ENCODE results near the gene PTPRK. TPM values are rescaled to one million over a fixed set of nuclear protein-coding genes. Genes with fewer than 3 reads are reported as not detected.
"Not testable (repeated sequence)": the region's sequence is repeated elsewhere in the genome, so short reads cannot be mapped to it uniquely, and the experiment has no call there.

Gene PTPRK
- total RNA-seq, 2 donors from 2014 or later, result 0.77 to 0.78 TPM

- Mint-ChIP-seq H3K4me3 (no peak overlapping the region), H3K27ac (peak overlapping the region; percentile 94), H3K27me3 (no peaks in the 10 kb centered on the region), H3K36me3 (ENCODE audit: low read depth) (no peaks in the 10 kb centered on the region), H3K4me1 (peaks cover 32% of the 10 kb centered on the region)
- DNase-seq (no peak), ATAC-seq (no peak)
- no peaks in the 10 kb centered on the region for H3K9me3 ChIP-seq (ENCODE audit: control insufficient read depth, low read length, poor library complexity, severe bottlenecking)
Observed at GRCh38 chr6:127933137-127933536, 587.3 kb downstream of the PTPRK start.

GRCh38 chr6:127932708-127933107 lies 587.7 kb downstream of the PTPRK start:
- ATAC-seq (no peak), DNase-seq (no peak)
- no peaks in the 10 kb centered on the region for H3K36me3 Mint-ChIP-seq (ENCODE audit: low read depth)
- H3K27me3 Mint-ChIP-seq, result no peaks in the 10 kb centered on the region
- H3K9me3 ChIP-seq (ENCODE audit: control insufficient read depth, low read length, poor library complexity, severe bottlenecking), result no peaks in the 10 kb centered on the region
- no peak overlapping the region for H3K27ac Mint-ChIP-seq
- peaks cover 30% of the 10 kb centered on the region for H3K4me1 Mint-ChIP-seq
- peak overlapping the region; percentile 8 for H3K4me3 Mint-ChIP-seq

GRCh38 chr6:127926441-127926840 lies 594.0 kb downstream of the PTPRK start:
- ATAC-seq; DNase-seq; H3K4me3 Mint-ChIP-seq; H3K27ac Mint-ChIP-seq; H3K9me3 ChIP-seq (ENCODE audit: control insufficient read depth, low read length, poor library complexity, severe bottlenecking); H3K27me3 Mint-ChIP-seq; H3K36me3 Mint-ChIP-seq (ENCODE audit: low read depth): not testable (repeated sequence)
- peaks cover 29% of the 10 kb centered on the region for H3K4me1 Mint-ChIP-seq

GRCh38 chr6:127924440-127924839 lies 596.0 kb downstream of the PTPRK start:
- ATAC-seq, result no peak
- H3K4me3 Mint-ChIP-seq, result no peak overlapping the region

GRCh38 chr6:127924031-127924430 lies 596.4 kb downstream of the PTPRK start:
- Mint-ChIP-seq H3K27me3 (no peaks in the 10 kb centered on the region), H3K4me3 (no peak overlapping the region), H3K27ac (no peak overlapping the region), H3K4me1 (peaks cover 39% of the 10 kb centered on the region), H3K36me3 (ENCODE audit: low read depth) (no peaks in the 10 kb centered on the region)
- DNase-seq (no peak), ATAC-seq (no peak)
- H3K9me3 ChIP-seq (ENCODE audit: control insufficient read depth, low read length, poor library complexity, severe bottlenecking), result no peaks in the 10 kb centered on the region

More at GRCh38 chr6:127924440-127924839, 596.0 kb downstream of the PTPRK start:
- no peak for DNase-seq
- H3K36me3 Mint-ChIP-seq (ENCODE audit: low read depth), result no peaks in the 10 kb centered on the region
- no peak overlapping the region for H3K27ac Mint-ChIP-seq
- H3K27me3 Mint-ChIP-seq, result no peaks in the 10 kb centered on the region
- no peaks in the 10 kb centered on the region for H3K9me3 ChIP-seq (ENCODE audit: control insufficient read depth, low read length, poor library complexity, severe bottlenecking)
- peaks cover 36% of the 10 kb centered on the region for H3K4me1 Mint-ChIP-seq

- Mint-ChIP-seq H3K27ac (peak overlapping the region; percentile 29), H3K36me3 (ENCODE audit: low read depth) (no peaks in the 10 kb centered on the region)
- peak; percentile 24 for ATAC-seq
Observed at GRCh38 chr6:127923135-127923534, 597.3 kb downstream of the PTPRK start.

GRCh38 chr6:127921982-127922381 lies 598.4 kb downstream of the PTPRK start:
- peak overlapping the region; percentile 58 for H3K4me3 Mint-ChIP-seq
- DNase-seq, result no peak
- peaks cover 2% of the 10 kb centered on the region for H3K36me3 Mint-ChIP-seq (ENCODE audit: low read depth)
- ATAC-seq, result no peak
- peaks cover 47% of the 10 kb centered on the region for H3K4me1 Mint-ChIP-seq
- no peaks in the 10 kb centered on the region for H3K27me3 Mint-ChIP-seq
- no peaks in the 10 kb centered on the region for H3K9me3 ChIP-seq (ENCODE audit: control insufficient read depth, low read length, poor library complexity, severe bottlenecking)
- peak overlapping the region; percentile 54 for H3K27ac Mint-ChIP-seq

More at GRCh38 chr6:127923135-127923534, 597.3 kb downstream of the PTPRK start:
- H3K9me3 ChIP-seq (ENCODE audit: control insufficient read depth, low read length, poor library complexity, severe bottlenecking), result no peaks in the 10 kb centered on the region
- Mint-ChIP-seq H3K4me3 (peak overlapping the region; percentile 1), H3K4me1 (peaks cover 45% of the 10 kb centered on the region), H3K27me3 (no peaks in the 10 kb centered on the region)
- no peak for DNase-seq

- no peaks in the 10 kb centered on the region for H3K9me3 ChIP-seq (ENCODE audit: control insufficient read depth, low read length, poor library complexity, severe bottlenecking)
- DNase-seq (no peak), ATAC-seq (no peak)
- Mint-ChIP-seq H3K36me3 (ENCODE audit: low read depth) (peaks cover 3% of the 10 kb centered on the region), H3K4me1 (peaks cover 51% of the 10 kb centered on the region), H3K27ac (peak overlapping the region; percentile 54), H3K4me3 (no peak overlapping the region), H3K27me3 (no peaks in the 10 kb centered on the region)
Observed at GRCh38 chr6:127920804-127921203, 599.6 kb downstream of the PTPRK start.

All from T-helper 17 cell (primary cell).